Right atrium auricular region (tissue), 2 donors: Measurements from ENCODE around the gene SHANK2. TPM values are rescaled to one million over a fixed set of nuclear protein-coding genes. Genes with fewer than 3 reads are reported as not detected.

Experiments used
- DNase-seq: peaks from one replicate; pipeline ENCODE4 v3.0.0-alpha.2; 2019; ENCODE audit warnings: low spot score
- H3K27ac ChIP-seq, 2 donors: fragments of 200-600 bp; sonication (generic); 1 replicate in 1 of 2; 2 replicates in 1 of 2; pipeline ENCODE4 v1.5.1; 2016 to 2019
- H3K27me3 ChIP-seq, 2 donors: fragments of 200-600 bp; sonication (generic); one replicate each; pipeline versions ENCODE4 v1.5.1 to v1.6.0; 2017 to 2019
- H3K36me3 ChIP-seq: fragments of 200-600 bp; sonication (generic); one replicate; pipeline ENCODE4 v1.5.1; 2016
- H3K4me1 ChIP-seq, 2 donors: fragments of 200-600 bp; sonication (generic); one replicate each; pipeline versions ENCODE4 v1.5.1 to v1.6.0; 2017 to 2019
- H3K4me3 ChIP-seq, 2 donors: fragments of 200-600 bp; sonication (generic); 1 replicate in 1 of 2; 2 replicates in 1 of 2; pipeline ENCODE4 v1.5.1; 2017 to 2019; ENCODE audit warnings: mild to moderate bottlenecking in 1 of 2, moderate library complexity in 1 of 2
- H3K9me3 ChIP-seq, 2 donors: fragments of 200-600 bp; sonication (generic); one replicate each; pipeline ENCODE4 v1.5.1; 2019
- CTCF ChIP-seq, 2 donors: fragments of 200-600 bp; sonication (generic); IDR thresholded peaks; one replicate each; pipeline ENCODE4 v1.5.1; 2019; ENCODE audit warnings: antibody characterized with exemption in 2 of 2
- total RNA-seq, 2 donors: library from RNA; depleted of rRNA; stranded (reverse); fragments of >200 nt; gene quantifications; one replicate each; pipeline ENCODE4 v1.1.0, GENCODE V29; 2016

The SHANK2 gene
- total RNA-seq, 2 donors from 2014 or later, result 0.07 to 0.35 TPM

- no peak for TF ChIP-seq CTCF (IDR thresholded peaks at IDR 0.05)
- Histone ChIP-seq H3K36me3 (no peaks in the 10 kb centered on the region), H3K4me3 (no peak overlapping the region), H3K27me3 (no peaks in the 10 kb centered on the region), H3K27ac (no peak overlapping the region), H3K4me1 (no peaks in the 10 kb centered on the region), H3K9me3 (no peaks in the 10 kb centered on the region)
- peak; percentile 13 for DNase-seq
Measured at GRCh38 chr11:71298016-71298550, 45.7 kb upstream of the SHANK2 start.

- no peaks in the 10 kb centered on the region for H3K4me1 ChIP-seq
- DNase-seq, result peak; percentile 26
- no peak for TF ChIP-seq CTCF (IDR thresholded peaks at IDR 0.05)
- H3K27ac ChIP-seq, result no peak overlapping the region
- peaks cover 0 to 26% of the 10 kb centered on the region in 2 donors for H3K9me3 ChIP-seq
- H3K36me3 ChIP-seq, result no peaks in the 10 kb centered on the region
- H3K4me3 ChIP-seq, result no peak overlapping the region
- H3K27me3 ChIP-seq, result no peaks in the 10 kb centered on the region
Measured at GRCh38 chr11:71294846-71295600, 42.6 kb upstream of the SHANK2 start.

GRCh38 chr11:71293961-71294782, 41.8 kb upstream of the SHANK2 start:
- peaks cover 0 to 34% of the 10 kb centered on the region in 2 donors for H3K9me3 ChIP-seq
- no peak overlapping the region for H3K4me3 ChIP-seq
- no peak overlapping the region for H3K27ac ChIP-seq
- H3K4me1 ChIP-seq, result no peaks in the 10 kb centered on the region
- no peak for TF ChIP-seq CTCF (IDR thresholded peaks at IDR 0.05)
- no peaks in the 10 kb centered on the region for H3K27me3 ChIP-seq
- DNase-seq, result peak; percentile 47
- H3K36me3 ChIP-seq, result no peaks in the 10 kb centered on the region

- Histone ChIP-seq H3K4me3 (no peak overlapping the region), H3K36me3 (no peaks in the 10 kb centered on the region), H3K27me3 (no peaks in the 10 kb centered on the region), H3K9me3 (peaks cover 0 to 34% of the 10 kb centered on the region in 2 donors), H3K4me1 (no peaks in the 10 kb centered on the region), H3K27ac (no peak overlapping the region)
- TF ChIP-seq CTCF (IDR thresholded peaks at IDR 0.05), result no peak
- DNase-seq, result no peak
Measured at GRCh38 chr11:71286701-71287643, 34.6 kb upstream of the SHANK2 start.

- DNase-seq, result no peak
- no peaks in the 10 kb centered on the region for H3K27me3 ChIP-seq
Measured at GRCh38 chr11:71285111-71285510, 32.7 kb upstream of the SHANK2 start.

More at GRCh38 chr11:71285111-71285510, 32.7 kb upstream of the SHANK2 start:
- no peaks in the 10 kb centered on the region for H3K4me1 ChIP-seq
- no peaks in the 10 kb centered on the region for H3K36me3 ChIP-seq
- peaks cover 0 to 17% of the 10 kb centered on the region in 2 donors for H3K9me3 ChIP-seq
- H3K4me3 ChIP-seq, result no peak overlapping the region
- no peak overlapping the region for H3K27ac ChIP-seq
- no peak for TF ChIP-seq CTCF (IDR thresholded peaks at IDR 0.05)
